DOHH2 (cell line): ENCODE results near the gene MITD1.

Source experiments
- H3F3A ChIP-seq: fragments of 200-600 bp; sonication (generic), shearing (Covaris generic); 2 replicates; pipeline ENCODE4 v1.6.0; 2016; ENCODE audit warnings: antibody characterized with exemption, mild to moderate bottlenecking; ENCODE audit not compliant: control insufficient read depth, insufficient read depth
- H3K27ac ChIP-seq: fragments of 200-600 bp; sonication (generic); 2 replicates; pipeline ENCODE4 v1.5.1; 2014; ENCODE audit warnings: low read depth, mild to moderate bottlenecking, low read length, moderate library complexity
- H3K27me3 ChIP-seq: fragments of 200-600 bp; sonication (generic); 2 replicates; pipeline ENCODE4 v1.6.1; 2014; ENCODE audit warnings: mild to moderate bottlenecking, low read length, mixed read lengths; ENCODE audit not compliant: control insufficient read depth
- H3K36me3 ChIP-seq: fragments of 200-600 bp; sonication (generic); 2 replicates; pipeline ENCODE4 v1.6.1; 2014; ENCODE audit warnings: mild to moderate bottlenecking, low read length, moderate library complexity, mixed read lengths; ENCODE audit not compliant: control insufficient read depth
- H3K4me1 ChIP-seq: fragments of 200-600 bp; sonication (generic); 2 replicates; pipeline ENCODE4 v1.6.1; 2014; ENCODE audit warnings: mild to moderate bottlenecking, low read length, mixed read lengths; ENCODE audit not compliant: control insufficient read depth
- H3K4me2 ChIP-seq: fragments of 200-600 bp; sonication (generic); 2 replicates; pipeline ENCODE4 v1.6.0; 2014; ENCODE audit warnings: mild to moderate bottlenecking, low read length, moderate library complexity
- H3K4me3 ChIP-seq: fragments of 200-600 bp; sonication (generic); 2 replicates; pipeline ENCODE4 v1.5.1; 2014; ENCODE audit warnings: mild to moderate bottlenecking, low read length, mixed read lengths
- H3K79me2 ChIP-seq: fragments of 200-600 bp; sonication (generic); 2 replicates; pipeline ENCODE4 v1.6.1; 2014; ENCODE audit warnings: mild to moderate bottlenecking, low read length, mixed read lengths; ENCODE audit not compliant: control insufficient read depth
- H3K9me2 ChIP-seq: fragments of 200-600 bp; sonication (generic); replicated peaks from 2 replicates; pipeline ENCODE4 v1.6.1; 2014; ENCODE audit warnings: mild to moderate bottlenecking, low read length, mixed read lengths; ENCODE audit not compliant: control insufficient read depth
- H3K9me3 ChIP-seq: fragments of 200-600 bp; sonication (generic); 2 replicates; pipeline ENCODE4 v1.6.1; 2014; ENCODE audit warnings: antibody characterized with exemption, low read length, mixed read lengths; ENCODE audit not compliant: control insufficient read depth, insufficient read depth
- H4K20me1 ChIP-seq: fragments of 200-600 bp; sonication (generic); 2 replicates; pipeline ENCODE4 v1.6.0; 2014; ENCODE audit warnings: low read depth, mild to moderate bottlenecking, antibody characterized with exemption, low read length, moderate library complexity; ENCODE audit not compliant: control insufficient read depth, insufficient read depth
- EZH2phosphoT487 ChIP-seq: fragments of 200-600 bp; sonication (generic); IDR thresholded peaks from 2 replicates; pipeline ENCODE4 v1.6.1; 2017; ENCODE audit warnings: borderline replicate concordance, mild to moderate bottlenecking, antibody characterized with exemption, low read length, moderate library complexity, mixed read lengths
- TF ChIP-seq, protein P1 (sequence below): fragments of 200-600 bp; sonication (generic); IDR thresholded peaks from one replicate; pipeline ENCODE4 v1.5.1; 2014; ENCODE audit warnings: antibody characterized with exemption, mild to moderate bottlenecking, low read depth, low read length; ENCODE audit not compliant: poor library complexity, severe bottlenecking

MITD1 gene

DNA sequence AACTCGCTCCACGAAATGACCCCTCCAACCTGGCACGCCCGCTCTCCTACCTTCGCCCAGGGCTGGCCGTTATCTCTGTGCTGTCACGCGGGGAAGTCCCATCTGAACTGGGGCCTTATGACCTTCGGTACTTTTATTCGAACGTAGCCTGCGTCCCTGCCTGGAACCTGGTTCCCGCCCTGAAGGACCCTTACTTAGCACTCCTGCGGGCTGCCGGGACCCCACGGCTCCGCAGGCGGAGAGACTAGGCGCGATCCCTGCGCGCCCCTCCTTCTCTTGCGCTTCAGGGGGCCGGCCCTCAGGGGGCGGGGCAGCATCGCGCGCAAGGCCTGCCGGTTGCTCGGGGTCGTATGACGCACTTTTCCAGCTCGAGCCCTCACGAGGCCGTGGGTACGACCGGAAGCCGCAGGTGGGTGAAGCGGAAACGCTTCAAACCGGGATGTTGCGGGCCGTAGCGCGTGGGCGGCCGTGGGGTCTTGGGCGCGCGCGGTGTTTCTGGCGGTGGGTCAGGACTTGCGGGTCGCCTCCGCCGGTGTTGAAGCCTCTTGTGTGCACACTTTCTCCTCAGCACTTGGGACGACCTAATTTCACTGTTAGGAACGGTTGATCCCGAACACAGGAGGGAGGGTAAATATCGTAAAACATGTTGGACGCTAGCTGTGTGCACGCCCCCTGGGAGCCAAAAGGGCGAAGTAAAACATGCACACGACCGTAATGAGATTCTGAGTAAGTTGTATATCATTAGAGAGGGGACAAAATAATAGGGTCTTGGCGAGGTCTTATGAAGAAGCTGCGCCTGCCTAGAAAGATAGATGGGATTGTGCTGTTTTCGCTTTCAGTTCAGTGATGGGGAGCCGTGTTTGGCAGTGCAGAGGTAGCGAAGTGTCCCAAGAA is 26.0 kb downstream of the MITD1 start, which contains the start of the genes LIPT1 and TSGA10:
Gene LIPT1 (plus strand): TSS at position 325 of the 894 bp plus-strand sequence. CDS start 6,991 bp downstream, outside the sequence.
Gene TSGA10 (minus strand): TSS at position 300 of the 894 bp plus-strand sequence. CDS start 45,503 bp downstream, outside the sequence.
- no peaks in the 10 kb centered on the region for H3K9me3 ChIP-seq
- peaks cover 23% of the 10 kb centered on the region for H3K36me3 ChIP-seq
- H3K4me2 ChIP-seq: peak within 1 kb of the TSS; percentile 97
- peak within 1 kb of the TSS; percentile 72 for H3K27ac ChIP-seq
- H3K27me3 ChIP-seq: no peaks in the 10 kb centered on the region
- H3K79me2 ChIP-seq: peaks cover 33% of the 10 kb centered on the region
- H3K9me2 ChIP-seq: no peaks in the 10 kb centered on the region
- H3K4me1 ChIP-seq: peaks cover 45% of the 10 kb centered on the region
- H3K4me3 ChIP-seq: peak within 1 kb of the TSS; percentile 88
- TF ChIP-seq, protein P1, sequence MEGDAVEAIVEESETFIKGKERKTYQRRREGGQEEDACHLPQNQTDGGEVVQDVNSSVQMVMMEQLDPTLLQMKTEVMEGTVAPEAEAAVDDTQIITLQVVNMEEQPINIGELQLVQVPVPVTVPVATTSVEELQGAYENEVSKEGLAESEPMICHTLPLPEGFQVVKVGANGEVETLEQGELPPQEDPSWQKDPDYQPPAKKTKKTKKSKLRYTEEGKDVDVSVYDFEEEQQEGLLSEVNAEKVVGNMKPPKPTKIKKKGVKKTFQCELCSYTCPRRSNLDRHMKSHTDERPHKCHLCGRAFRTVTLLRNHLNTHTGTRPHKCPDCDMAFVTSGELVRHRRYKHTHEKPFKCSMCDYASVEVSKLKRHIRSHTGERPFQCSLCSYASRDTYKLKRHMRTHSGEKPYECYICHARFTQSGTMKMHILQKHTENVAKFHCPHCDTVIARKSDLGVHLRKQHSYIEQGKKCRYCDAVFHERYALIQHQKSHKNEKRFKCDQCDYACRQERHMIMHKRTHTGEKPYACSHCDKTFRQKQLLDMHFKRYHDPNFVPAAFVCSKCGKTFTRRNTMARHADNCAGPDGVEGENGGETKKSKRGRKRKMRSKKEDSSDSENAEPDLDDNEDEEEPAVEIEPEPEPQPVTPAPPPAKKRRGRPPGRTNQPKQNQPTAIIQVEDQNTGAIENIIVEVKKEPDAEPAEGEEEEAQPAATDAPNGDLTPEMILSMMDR: peak; percentile 32
- no peak for TF ChIP-seq EZH2phosphoT487
- no peaks in the 10 kb centered on the region for H4K20me1 ChIP-seq
- H3F3A ChIP-seq: no peaks in the 10 kb centered on the region

DNA sequence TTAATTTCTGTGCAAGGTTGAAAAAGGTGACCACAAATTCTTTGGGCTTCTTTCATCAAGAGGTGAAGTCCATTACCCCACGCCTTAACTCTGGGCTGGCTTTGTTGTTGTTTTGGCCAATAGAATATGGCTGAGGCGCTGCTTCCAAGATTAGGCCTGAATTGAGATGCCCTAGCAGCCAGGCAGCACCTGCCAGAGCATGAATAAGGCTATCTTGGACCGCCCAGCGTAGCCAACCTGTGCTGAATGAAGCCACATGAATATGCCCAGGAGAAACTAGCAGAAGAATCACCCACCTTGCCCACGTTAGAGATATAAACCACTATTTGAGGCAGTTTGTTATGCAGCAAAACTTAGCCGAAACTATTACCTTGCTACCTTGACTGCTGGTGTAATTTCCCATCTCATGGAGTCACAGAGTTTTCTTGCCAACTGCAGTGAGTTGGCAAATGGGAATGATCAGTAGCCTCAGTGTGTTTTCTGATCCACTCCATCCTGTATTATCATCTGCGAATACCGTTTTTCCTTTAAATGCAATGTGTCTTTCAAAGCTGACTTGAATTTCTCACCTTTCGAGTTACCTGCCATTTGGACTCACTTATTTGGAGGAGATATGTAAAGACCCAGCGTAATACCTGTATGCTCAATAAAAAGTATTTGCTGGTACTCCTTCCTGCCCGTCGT is 26.8 kb downstream of the MITD1 start:
- Histone ChIP-seq H3K27me3 (no peaks in the 10 kb centered on the region), H3K4me2 (peak overlapping the region; percentile 97), H4K20me1 (no peaks in the 10 kb centered on the region), H3K9me2 (no peaks in the 10 kb centered on the region), H3K4me1 (peaks cover 45% of the 10 kb centered on the region), H3K79me2 (peaks cover 33% of the 10 kb centered on the region), H3K9me3 (no peaks in the 10 kb centered on the region), H3F3A (no peaks in the 10 kb centered on the region), H3K27ac (peak overlapping the region; percentile 72; the same call in 1 of the 2 replicates), H3K36me3 (peaks cover 20% of the 10 kb centered on the region), H3K4me3 (peak overlapping the region; percentile 88)
- TF ChIP-seq EZH2phosphoT487: no peak
- TF ChIP-seq, protein P1: no peak

DNA sequence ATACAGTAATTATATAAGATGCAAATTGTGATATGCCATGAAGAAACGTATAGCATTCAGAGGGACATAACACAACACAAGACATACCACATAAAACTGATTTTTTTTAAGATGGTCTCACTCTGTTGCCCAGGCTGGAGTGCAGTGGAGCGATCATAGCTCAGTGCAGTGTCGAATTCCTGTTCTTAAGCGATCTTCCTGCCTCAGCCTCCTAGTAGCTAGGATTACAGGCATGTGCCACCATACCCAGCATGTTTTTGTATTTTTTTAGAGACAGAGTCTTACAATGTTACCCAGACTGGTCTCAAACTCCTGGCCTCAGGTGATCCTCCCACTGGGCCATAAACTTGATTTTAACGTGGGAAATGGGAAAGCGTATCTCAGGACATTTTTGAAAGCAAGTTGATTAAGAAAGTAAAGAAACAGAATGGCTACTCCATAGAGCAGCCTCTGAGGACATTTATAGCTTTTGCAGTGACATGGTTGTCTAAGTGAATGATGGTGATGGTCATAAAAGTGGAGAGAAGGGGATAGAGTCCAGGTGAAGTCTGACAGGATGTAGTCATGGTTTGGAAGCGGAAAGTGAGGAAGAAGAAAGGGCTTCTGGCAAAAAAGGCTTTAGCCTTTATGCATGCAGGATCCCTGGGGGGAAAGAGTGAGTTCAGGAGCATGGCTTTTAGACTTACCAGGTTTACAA is 28.5 kb downstream of the MITD1 start:
- no peak for TF ChIP-seq EZH2phosphoT487
- TF ChIP-seq, protein P1: no peak
- H3F3A ChIP-seq: no peaks in the 10 kb centered on the region
- H3K4me2 ChIP-seq: no peak overlapping the region
- H3K27me3 ChIP-seq: no peaks in the 10 kb centered on the region
- H3K4me1 ChIP-seq: peaks cover 42% of the 10 kb centered on the region
- H3K36me3 ChIP-seq: peaks cover 13% of the 10 kb centered on the region
- H3K27ac ChIP-seq: no peak overlapping the region
- no peak overlapping the region for H3K4me3 ChIP-seq
- H4K20me1 ChIP-seq: no peaks in the 10 kb centered on the region
- peaks cover 33% of the 10 kb centered on the region for H3K79me2 ChIP-seq
- H3K9me3 ChIP-seq: no peaks in the 10 kb centered on the region
- no peaks in the 10 kb centered on the region for H3K9me2 ChIP-seq
